Neural progenitor cell (in vitro differentiated cells): ENCODE results near the gene SHISAL1. TPM values are rescaled to one million over a fixed set of nuclear protein-coding genes. Genes with fewer than 3 reads are reported as not detected.
A peak's percentile ranks its signal among the peaks of the same experiment; 100 is the strongest.

ENCODE experiments used
- DNase-seq: peaks from one replicate; pipeline ENCODE4 v3.0.0-alpha.2; 2016; ENCODE audit warnings: low spot score
- H2AFZ ChIP-seq: fragments of 200-600 bp; sonication (generic); replicated peaks from 2 replicates; pipeline ENCODE4 v1.6.1; 2016; ENCODE audit warnings: antibody characterized with exemption
- H3F3A ChIP-seq: fragments of 200-600 bp; sonication (generic); 2 replicates; pipeline ENCODE4 v1.6.1; 2016; ENCODE audit warnings: antibody characterized with exemption, low read depth
- H3K27ac ChIP-seq: fragments of 200-600 bp; sonication (generic); 2 replicates; pipeline ENCODE4 v1.5.1; 2016; ENCODE audit warnings: mild to moderate bottlenecking
- H3K27me3 ChIP-seq: fragments of 200-600 bp; sonication (generic); 2 replicates; pipeline ENCODE4 v1.6.1; 2016; ENCODE audit warnings: mild to moderate bottlenecking, moderate library complexity
- H3K36me3 ChIP-seq: fragments of 200-600 bp; sonication (generic); 2 replicates; pipeline ENCODE4 v1.5.1; 2016
- H3K4me1 ChIP-seq: fragments of 200-600 bp; sonication (generic); 2 replicates; pipeline ENCODE4 v1.6.1; 2016; ENCODE audit warnings: mixed run types
- H3K4me2 ChIP-seq: fragments of 200-600 bp; sonication (generic); 2 replicates; pipeline ENCODE4 v1.6.1; 2016
- H3K4me3 ChIP-seq: fragments of 200-600 bp; sonication (generic); 2 replicates; pipeline ENCODE4 v1.5.1; 2016
- H3K79me2 ChIP-seq: fragments of 200-600 bp; sonication (generic); 2 replicates; pipeline ENCODE4 v1.6.1; 2016; ENCODE audit warnings: low read depth
- H3K9ac ChIP-seq: fragments of 200-600 bp; sonication (generic); 2 replicates; pipeline ENCODE4 v1.6.1; 2016
- H3K9me3 ChIP-seq: fragments of 200-600 bp; sonication (generic); 2 replicates; pipeline ENCODE4 v1.5.1; 2016; ENCODE audit warnings: low read depth
- H4K20me1 ChIP-seq: fragments of 200-600 bp; sonication (generic); 2 replicates; pipeline ENCODE4 v1.6.1; 2016; ENCODE audit warnings: low read depth
- H3K27ac Mint-ChIP-seq: 3 replicates; pipeline ENCODE4 v1.8.0; 2021; ENCODE audit warnings: mixed read lengths
- H3K27me3 Mint-ChIP-seq: 2 replicates; pipeline ENCODE4 v1.8.0; 2022; ENCODE audit warnings: low read depth, mild to moderate bottlenecking, inconsistent platforms, moderate library complexity, mixed read lengths; ENCODE audit not compliant: insufficient read depth
- H3K36me3 Mint-ChIP-seq: 3 replicates; pipeline ENCODE4 v1.8.0; 2021; ENCODE audit warnings: mixed read lengths
- H3K4me1 Mint-ChIP-seq: 3 replicates; pipeline ENCODE4 v1.8.0; 2021; ENCODE audit warnings: mixed read lengths
- H3K4me3 Mint-ChIP-seq: 3 replicates; pipeline ENCODE4 v1.8.0; 2021; ENCODE audit warnings: mild to moderate bottlenecking, moderate library complexity, mixed read lengths
- H3K9me3 Mint-ChIP-seq: 3 replicates; pipeline ENCODE4 v1.8.0; 2020; ENCODE audit warnings: mixed read lengths
- EZH2 ChIP-seq: fragments of 200-600 bp; sonication (generic); IDR thresholded peaks from 2 replicates; pipeline ENCODE4 v1.6.1; 2017; ENCODE audit warnings: antibody characterized with exemption, mild to moderate bottlenecking, moderate library complexity
- EZH2phosphoT487 ChIP-seq: fragments of 200-600 bp; sonication (generic); IDR thresholded peaks from 2 replicates; pipeline ENCODE4 v1.6.1; 2017; ENCODE audit warnings: antibody characterized with exemption
- total RNA-seq: library from RNA; depleted of rRNA; stranded (reverse); fragments of >200 nt; gene quantifications from 2 replicates; pipeline ENCODE4 v1.2.3, GENCODE V29; 2015; ENCODE audit warnings: low replicate concordance
- TF ChIP-seq, protein P1 (sequence below): fragments of 200-600 bp; sonication (generic); IDR thresholded peaks from 2 replicates; pipeline ENCODE4 v1.5.1; 2017; ENCODE audit warnings: antibody characterized with exemption, mild to moderate bottlenecking

Gene SHISAL1
- total RNA-seq, 1 donor from 2014 or later: 4.4 TPM

DNA sequence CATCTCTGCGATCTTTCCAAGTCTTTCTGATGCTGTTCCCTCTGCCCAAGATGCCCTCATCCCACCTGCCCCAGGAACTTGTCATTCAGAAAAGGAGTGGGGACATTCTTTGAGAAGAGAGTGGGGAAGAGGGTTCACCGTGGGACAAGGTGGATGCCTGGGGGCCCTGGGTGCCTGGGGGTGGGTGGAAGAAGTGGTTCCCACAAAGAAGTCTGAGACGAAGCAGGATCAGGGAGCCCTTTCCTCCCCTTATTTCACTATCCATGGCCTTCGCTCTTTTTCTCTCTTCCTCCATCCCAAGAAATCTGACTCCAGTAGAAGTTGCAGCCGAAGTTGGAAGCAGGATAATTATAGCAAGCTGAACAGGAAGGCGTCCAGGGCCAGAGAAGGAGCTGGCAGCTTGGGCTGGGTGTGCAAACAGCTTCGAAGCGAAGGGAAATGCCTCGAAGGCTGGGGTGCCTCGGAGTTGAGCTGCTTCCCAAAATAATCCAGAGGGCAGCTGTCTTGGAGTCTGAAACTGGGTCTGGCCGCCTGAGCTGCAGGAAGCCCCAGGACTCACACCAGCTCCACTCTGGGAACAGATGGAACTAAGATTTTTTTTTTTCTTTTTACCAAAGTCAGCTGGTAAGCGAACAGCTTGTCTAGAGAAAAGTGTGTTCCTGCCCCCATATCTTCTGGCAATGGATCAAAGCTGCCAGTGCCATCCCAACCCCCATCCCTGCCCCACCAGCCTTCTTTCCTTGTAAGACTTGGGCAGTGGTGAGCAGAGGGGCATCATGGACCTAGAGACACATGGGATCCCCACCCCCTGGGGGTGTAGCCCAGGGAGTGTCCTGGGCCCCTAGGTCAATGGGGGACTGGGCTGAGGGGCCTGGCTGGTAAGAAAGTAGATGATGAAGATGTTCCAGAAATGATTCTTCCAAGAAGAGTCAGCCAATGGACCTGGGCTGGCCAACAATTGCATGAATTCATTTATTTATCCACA, 100.5 kb downstream of the SHISAL1 start:
- Histone ChIP-seq H3F3A (no peaks in the 10 kb centered on the region), H2AFZ (peak overlapping the region; percentile 75), H3K79me2 (no peaks in the 10 kb centered on the region), H4K20me1 (no peaks in the 10 kb centered on the region), H3K4me1 (peaks cover 3% of the 10 kb centered on the region), H3K9ac (no peak overlapping the region), H3K4me3 (no peak overlapping the region), H3K9me3 (no peaks in the 10 kb centered on the region), H3K4me2 (no peak overlapping the region), H3K27me3 (no peaks in the 10 kb centered on the region), H3K36me3 (no peaks in the 10 kb centered on the region), H3K27ac (no peak overlapping the region)
- H3K27ac Mint-ChIP-seq: no peak overlapping the region
- no peaks in the 10 kb centered on the region for H3K4me1 Mint-ChIP-seq
- DNase-seq: no peak
- no peaks in the 10 kb centered on the region for H3K36me3 Mint-ChIP-seq
- H3K27me3 Mint-ChIP-seq: peaks cover 5% of the 10 kb centered on the region
- TF ChIP-seq EZH2 (no peak), EZH2phosphoT487 (no peak)
- TF ChIP-seq, protein P1, sequence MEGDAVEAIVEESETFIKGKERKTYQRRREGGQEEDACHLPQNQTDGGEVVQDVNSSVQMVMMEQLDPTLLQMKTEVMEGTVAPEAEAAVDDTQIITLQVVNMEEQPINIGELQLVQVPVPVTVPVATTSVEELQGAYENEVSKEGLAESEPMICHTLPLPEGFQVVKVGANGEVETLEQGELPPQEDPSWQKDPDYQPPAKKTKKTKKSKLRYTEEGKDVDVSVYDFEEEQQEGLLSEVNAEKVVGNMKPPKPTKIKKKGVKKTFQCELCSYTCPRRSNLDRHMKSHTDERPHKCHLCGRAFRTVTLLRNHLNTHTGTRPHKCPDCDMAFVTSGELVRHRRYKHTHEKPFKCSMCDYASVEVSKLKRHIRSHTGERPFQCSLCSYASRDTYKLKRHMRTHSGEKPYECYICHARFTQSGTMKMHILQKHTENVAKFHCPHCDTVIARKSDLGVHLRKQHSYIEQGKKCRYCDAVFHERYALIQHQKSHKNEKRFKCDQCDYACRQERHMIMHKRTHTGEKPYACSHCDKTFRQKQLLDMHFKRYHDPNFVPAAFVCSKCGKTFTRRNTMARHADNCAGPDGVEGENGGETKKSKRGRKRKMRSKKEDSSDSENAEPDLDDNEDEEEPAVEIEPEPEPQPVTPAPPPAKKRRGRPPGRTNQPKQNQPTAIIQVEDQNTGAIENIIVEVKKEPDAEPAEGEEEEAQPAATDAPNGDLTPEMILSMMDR: no peak
- peaks cover 10% of the 10 kb centered on the region for H3K9me3 Mint-ChIP-seq
- H3K4me3 Mint-ChIP-seq: no peak overlapping the region

DNA sequence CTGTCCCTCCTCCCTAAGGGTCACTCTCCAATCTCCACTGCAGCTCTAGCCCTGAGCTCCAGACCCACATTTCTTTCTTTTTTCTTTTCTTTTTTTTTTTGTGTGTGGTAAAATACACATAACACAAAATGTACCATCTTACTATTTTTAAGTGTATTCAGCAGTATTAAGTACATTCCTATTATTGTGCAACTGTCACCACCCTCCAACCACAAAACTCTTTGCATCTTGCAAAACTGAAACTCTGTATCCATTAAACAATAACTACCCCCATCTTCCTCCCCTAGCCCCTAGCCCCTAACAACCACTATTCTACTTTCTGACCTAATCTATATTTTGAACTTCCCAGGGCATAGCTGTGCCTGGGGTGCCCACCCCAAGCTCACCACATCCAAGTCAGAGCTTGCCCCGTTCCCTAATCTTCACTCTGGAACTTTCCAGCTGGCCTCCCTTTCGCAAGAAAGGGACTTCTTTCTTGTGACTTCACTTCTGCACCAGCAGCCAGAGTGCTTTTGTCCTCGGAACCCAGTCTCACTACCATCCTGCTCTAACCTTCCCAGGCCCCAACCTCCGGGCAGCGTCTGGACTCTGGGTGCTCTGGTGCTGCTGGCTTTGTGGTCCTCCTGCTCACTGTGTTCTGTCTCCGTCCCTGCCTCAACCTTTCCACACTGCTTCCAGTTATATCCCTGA, 101.3 kb downstream of the SHISAL1 start:
- Histone ChIP-seq H4K20me1 (no peaks in the 10 kb centered on the region), H3K4me2 (no peak overlapping the region), H3K36me3 (no peaks in the 10 kb centered on the region), H3K9ac (no peak overlapping the region), H3K27me3 (no peaks in the 10 kb centered on the region), H3K4me1 (peaks cover 3% of the 10 kb centered on the region), H2AFZ (peak overlapping the region; percentile 75), H3K9me3 (no peaks in the 10 kb centered on the region), H3K4me3 (no peak overlapping the region), H3K79me2 (no peaks in the 10 kb centered on the region), H3K27ac (no peak overlapping the region), H3F3A (no peaks in the 10 kb centered on the region)
- Mint-ChIP-seq H3K4me1 (no peaks in the 10 kb centered on the region), H3K4me3 (no peak overlapping the region), H3K27ac (no peak overlapping the region), H3K27me3 (peaks cover 5% of the 10 kb centered on the region), H3K36me3 (no peaks in the 10 kb centered on the region), H3K9me3 (peaks cover 10% of the 10 kb centered on the region)
- TF ChIP-seq EZH2phosphoT487: no peak
- TF ChIP-seq EZH2: no peak
- TF ChIP-seq, protein P1: no peak
- no peak for DNase-seq

DNA sequence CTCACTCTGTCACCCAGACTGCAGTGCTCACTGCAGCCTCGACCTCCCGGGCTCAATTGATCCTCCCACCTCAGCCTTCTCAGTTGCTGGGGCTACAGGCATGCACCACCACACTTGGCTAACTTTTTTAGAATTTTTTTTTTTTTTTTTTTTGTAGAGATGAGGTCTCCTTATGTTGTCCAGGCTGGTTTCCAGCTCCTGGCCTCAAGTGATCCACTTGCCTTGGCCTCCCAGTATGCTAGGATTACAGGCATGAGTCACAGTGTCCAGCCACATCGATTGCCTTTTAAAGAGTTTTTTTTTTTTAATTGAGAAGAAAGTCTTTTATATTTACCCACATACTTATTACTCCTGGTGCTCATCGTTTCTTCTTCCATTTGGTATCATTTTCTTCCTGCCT, 102.0 kb downstream of the SHISAL1 start:
- Mint-ChIP-seq H3K36me3 (no peaks in the 10 kb centered on the region), H3K9me3 (peaks cover 8% of the 10 kb centered on the region), H3K4me1 (no peaks in the 10 kb centered on the region), H3K27me3 (peaks cover 5% of the 10 kb centered on the region), H3K4me3 (no peak overlapping the region), H3K27ac (no peak overlapping the region)
- no peak overlapping the region for H3K4me3 ChIP-seq
- H3K9me3 ChIP-seq: no peaks in the 10 kb centered on the region
- H3K4me1 ChIP-seq: peaks cover 3% of the 10 kb centered on the region
- H3K9ac ChIP-seq: no peak overlapping the region
- no peaks in the 10 kb centered on the region for H3K36me3 ChIP-seq
- no peaks in the 10 kb centered on the region for H3F3A ChIP-seq
- no peaks in the 10 kb centered on the region for H3K79me2 ChIP-seq
- H3K4me2 ChIP-seq: no peak overlapping the region
- H3K27me3 ChIP-seq: no peaks in the 10 kb centered on the region
- H2AFZ ChIP-seq: no peak overlapping the region
- H4K20me1 ChIP-seq: no peaks in the 10 kb centered on the region
- TF ChIP-seq EZH2: no peak
- TF ChIP-seq, protein P1: no peak
- TF ChIP-seq EZH2phosphoT487: no peak
- DNase-seq: no peak
- H3K27ac ChIP-seq: no peak overlapping the region
